Stimulated activated CD8-positive, alpha-beta memory T cell treated with anti-CD3 and anti-CD28 coated beads, Interleukin-7, amount 100 ng/mL, for 4 hours (primary cell): ENCODE measurements around the gene KLF16.

ENCODE experiments used
- DNase-seq, 2 donors: peaks; one replicate each; pipeline ENCODE4 v3.0.0-alpha.2; 2020; ENCODE audit warnings: low read depth in 2 of 2

Gene KLF16

DNA sequence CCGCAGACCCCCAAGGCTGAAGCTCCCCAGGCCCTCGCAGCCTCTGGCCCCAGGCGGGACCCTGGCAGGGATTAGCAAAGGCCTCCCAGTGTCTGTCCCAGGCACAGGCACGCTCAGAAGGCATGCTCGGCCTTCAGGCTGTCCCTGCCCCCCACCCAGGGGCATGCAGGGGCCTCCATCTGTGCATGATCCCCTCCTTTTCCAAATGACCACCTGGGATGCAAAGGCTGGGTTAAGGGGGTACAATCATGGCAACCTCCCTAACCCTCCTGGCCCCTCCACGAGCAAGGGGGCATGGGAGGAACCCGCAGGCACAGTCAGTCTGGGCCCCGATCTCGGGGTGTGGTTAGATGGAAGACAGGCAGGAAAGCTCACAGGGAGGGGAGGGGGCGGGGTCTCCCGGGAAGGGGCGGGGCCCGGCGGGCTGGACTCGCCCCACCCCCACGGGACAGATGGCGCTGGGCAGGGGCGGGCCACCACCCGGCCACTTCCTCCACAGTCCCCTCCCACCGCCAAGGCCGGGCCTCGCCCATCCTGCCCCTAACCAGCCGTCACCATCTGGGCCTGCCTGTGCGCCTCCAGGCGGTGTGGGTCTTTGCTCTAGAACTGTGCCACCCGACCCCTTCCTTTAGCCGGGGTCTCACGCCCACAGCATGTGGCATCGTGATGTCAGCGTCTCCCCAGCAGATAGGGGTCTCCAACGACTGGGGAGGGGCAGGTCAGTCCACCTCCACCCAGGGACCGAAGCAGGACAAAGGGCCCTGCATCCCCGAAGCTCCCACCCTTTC lies 8.1 kb downstream of the KLF16 start:
- DNase-seq: peak; percentile 43 to 68

DNA sequence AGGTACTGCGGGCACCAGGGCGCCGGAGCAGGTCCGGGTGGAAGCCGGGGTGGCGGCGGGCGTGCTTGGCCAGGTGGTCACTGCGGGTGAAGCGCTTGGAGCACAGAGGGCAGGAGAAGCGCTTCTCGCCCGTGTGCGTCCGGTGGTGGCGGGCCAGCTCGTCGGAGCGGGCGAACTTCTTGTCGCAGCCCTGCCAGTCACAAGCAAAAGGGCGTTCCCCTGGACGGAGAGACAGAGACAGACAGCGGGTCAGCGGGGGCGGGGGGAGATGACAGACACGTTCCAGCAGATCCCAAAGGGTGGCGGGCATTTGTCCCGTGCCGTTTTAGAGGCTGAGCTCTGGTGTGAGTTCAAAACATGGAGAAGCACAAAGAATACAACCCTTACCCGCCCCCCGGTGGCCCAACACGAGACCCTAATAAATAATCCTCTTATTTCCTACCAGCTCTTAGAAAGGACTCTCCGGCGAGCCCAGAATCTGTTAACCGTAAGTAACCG lies 8.8 kb downstream of the KLF16 start:
- no peak for DNase-seq

DNA sequence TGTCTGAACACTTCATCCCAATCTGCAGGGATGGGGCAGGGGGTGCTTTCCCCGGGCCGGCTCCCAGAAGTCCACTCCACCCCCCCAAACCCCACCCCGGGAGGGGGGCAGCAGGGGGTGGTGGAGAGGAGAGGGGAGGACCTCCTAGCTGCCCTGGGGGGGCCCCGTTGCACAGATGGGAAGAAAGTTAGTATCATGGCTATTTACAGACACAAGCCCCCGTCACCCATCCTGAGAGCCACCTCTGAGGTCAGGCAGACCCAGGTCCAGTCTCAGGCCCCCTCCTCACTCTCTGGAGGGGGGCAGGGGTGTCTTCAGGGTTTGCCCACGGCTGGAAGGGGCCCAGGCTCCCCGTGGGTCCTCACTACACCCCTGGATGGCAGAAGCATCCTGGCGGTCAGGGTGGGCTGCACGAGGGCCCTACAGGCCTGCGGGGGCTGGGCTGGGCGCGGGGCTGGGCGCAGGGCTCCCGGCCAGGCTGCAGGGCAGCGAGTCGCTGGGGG lies 9.3 kb downstream of the KLF16 start:
- no peak for DNase-seq

DNA sequence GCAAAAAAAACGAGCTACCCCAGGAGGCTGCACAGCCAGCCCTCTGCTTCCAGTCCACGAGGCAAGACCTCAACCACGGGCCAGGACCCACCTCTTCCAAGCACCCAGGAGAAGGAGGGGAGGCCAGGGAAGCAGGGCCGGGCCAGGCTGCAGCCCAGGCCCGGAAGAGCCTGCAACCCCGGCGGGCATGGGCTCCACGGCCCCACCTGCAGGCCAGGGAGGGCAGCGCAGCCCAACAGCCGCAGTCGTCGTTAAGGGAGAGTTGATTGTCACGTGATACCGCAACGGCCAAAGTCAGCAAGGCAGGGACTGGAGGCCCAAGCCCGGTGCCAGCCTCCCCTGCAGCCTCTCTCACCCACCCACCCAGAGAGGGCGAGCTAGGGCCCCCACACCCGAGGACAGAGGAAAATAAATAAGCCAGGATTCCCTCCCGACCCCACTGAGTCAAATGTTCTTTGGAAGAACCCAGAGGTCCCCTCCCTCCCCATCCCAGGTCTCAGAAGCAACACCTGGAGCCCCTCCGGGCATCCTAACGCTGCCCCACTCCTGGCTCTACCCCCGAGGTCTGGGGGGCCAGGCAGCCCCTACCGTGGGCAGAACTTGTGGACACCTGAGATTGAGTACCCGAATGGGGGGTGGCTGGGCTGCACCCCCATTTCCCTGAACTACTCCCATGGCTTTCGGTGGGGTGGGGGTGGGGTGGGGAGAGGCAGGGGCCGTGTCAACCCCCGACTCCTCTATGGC lies 9.9 kb downstream of the KLF16 start:
- DNase-seq: peak; percentile 40 to 58

DNA sequence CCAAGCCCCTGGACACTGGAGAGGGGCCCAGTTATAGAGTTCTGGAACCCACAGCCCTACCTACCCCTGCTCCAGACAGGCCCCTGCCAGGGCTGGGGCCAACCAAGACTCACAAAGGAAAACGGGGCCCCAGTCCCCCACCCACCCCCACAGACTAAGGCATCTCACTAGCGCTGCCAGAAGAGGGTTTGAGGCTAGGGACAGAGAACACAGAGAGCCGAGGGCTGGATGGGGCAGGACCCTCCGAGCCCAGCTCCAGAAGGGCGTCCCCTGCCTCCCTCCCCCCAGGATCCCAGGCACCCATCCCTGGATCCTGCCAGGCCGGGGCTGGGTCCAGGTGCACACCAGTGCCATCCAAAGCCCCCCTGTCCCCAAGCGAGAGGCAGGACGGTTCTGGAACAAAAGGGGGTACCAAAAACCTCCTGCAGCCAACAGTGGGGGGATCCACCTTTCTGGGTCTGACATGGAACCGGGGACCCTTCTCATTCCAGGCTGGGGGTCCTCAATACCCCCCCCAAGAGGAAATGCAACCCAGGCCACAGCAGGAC lies 10.7 kb downstream of the KLF16 start:
- no peak for DNase-seq

DNA sequence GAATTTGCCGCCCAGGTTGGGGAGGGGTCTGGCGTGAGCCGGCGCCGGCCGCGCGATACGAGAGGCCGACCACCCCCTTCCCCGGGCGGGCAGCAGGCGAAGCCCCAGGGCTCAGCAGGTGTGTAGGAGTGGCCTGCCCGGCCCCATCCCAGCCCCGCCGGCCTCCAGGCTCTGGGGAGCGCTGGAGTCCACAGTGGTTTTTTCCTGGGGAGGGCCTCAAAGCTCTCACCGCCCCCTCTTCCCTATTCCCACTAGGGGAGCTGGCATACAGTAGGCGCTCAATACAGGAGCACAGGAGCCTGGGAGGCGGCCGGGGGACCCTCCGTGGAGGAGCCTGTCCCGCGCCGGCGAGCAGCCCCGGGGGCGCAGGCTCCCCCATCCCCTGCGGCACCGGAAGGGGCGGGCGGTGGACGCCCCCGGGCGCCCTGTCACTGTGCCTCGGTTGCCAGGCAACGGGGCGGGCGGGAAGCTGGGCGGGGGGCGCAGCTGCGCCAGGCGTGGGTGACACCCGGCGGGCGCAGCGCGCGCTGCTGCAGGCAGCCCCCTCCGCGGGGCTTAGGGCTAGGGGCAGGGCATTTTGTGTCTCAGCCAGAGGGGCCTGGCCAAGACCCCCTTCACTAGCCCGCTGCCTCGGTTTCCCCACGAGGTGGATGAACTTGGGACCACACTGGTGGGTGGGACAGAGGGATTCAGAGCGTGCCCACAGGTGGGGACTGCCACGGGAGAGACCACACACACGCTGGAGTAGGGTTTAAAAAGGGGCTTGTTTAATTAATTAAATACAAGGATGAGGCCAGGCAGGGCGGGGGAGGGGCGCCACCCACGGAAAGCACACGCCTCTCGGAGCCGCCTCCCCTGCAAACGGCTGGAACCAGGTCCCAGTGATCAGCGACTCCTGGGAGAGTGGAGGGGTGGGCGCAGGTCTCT lies 11.5 kb downstream of the KLF16 start:
- peak; percentile 48 to 78 for DNase-seq

DNA sequence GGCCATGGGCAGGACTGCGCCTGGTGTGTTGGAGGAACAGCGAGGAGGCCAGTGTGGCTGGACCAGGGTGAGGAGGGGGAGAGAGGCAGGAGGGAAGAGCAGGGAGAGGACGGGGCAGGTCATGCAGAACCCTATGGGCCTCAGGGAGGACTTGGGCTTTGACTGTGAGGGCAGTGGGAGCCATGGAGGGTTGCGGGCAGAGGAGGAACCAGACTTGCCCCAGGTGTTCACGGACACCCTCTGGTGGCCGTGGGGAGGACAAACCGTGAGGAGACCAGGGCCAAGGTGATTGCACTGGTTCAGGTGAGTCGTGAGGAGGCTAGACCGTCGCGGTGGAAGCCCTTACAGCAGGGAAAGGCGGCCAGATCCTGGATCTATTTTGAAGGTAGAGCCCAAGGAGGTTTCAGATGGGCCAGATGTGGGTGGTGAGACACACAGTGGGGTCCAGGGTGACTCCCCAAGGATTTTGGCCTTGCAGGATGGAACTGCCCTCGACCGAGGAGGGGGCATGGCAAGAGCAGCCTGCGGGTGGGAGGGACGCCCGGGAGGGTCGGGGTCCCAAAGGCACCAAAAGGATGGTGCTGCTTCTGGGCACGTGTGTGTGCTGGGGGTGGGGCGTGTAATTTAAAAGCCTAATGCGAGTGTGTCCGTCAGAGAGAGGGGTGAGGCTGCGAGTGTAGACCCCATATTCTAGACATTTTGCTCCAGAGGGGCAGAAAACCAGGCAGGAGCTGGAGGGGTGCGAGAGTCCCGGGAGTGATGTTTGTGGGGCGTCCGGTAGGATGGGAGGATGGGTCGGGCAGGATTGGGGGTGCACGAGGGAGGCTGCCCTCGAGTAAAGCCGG lies 12.3 kb downstream of the KLF16 start:
- no peak for DNase-seq

DNA sequence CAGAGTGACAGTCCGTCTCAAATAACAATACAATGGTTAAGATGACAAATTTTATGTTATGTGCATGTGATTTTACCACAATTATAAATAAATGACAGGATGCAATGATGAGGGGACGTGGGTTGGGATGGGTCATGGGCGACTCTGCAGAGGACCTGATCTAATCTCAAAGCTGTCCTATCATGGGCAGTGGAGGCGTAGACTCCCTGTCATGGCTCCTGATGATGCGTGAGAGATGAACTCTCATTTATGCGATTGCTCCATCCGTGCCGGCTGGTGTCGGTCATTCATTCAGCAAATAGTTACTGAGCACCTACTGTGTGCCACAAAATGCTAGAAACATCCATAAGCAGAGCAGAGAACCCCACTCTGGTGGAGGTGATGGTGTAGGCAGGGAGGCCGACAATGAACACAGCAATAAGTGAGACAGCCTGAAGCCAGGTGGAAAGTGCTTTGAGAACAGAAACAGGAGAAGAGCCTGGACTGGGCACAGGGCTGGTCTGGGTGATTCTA lies 13.4 kb downstream of the KLF16 start:
- DNase-seq: no peak

DNA sequence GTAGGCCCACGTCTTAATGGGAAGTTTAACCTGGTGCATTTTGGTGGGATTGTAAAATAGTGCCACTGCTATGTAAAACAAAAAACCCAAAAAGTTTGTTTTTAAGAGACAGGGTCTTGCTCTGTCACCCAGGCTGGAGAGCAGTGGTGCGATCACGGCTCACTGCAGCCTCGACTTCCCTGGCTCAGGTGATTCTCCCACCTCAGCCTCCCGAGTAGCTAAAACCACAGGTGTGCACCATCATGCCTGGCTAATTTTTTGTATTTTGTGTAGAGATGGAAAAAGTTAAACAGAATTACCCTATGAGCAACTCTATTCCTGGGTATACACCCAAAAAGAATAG lies 14.3 kb downstream of the KLF16 start:
- no peak for DNase-seq

DNA sequence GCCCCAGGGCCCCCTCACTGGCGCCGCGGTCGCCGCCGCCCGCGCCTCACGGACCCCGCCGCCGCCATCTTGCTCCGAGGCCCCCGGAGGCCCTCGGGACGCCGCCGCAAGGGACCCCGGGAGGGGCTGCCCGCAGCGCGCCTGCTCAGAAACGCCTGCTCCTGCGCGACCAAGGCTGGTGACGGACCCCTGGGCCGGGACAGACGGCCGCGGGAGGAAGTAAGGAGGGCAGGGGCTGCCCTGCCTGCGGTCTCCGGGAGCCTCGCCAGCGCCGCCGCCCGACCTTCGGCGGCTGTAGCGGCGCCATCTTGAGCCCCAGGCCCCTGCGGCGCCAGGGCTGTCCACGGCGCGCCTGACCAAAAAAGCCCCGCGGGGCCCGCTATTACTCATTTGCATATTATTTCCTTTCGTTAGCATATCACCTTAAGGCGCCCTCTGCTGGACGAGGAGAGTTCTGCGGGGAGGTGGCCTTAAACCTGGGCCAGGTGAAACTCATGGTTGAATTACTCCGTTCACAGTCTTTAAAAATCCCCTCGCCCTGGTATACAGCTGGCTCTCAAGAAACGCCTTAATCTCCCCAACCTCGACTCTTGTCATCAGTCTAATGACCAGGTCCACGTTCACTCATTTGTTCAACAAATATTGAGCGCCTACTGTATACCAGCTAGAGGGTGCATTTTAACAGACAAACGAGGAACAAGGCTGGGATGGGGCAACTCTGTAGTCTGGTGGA lies 14.8 kb downstream of the KLF16 start, which contains the start of gene REXO1:
Gene REXO1, minus strand, starts transcription at position 85 of the 733 bp plus-strand sequence. CDS start 125 bp downstream, outside the sequence.
- DNase-seq: peak; percentile 93 to 98

DNA sequence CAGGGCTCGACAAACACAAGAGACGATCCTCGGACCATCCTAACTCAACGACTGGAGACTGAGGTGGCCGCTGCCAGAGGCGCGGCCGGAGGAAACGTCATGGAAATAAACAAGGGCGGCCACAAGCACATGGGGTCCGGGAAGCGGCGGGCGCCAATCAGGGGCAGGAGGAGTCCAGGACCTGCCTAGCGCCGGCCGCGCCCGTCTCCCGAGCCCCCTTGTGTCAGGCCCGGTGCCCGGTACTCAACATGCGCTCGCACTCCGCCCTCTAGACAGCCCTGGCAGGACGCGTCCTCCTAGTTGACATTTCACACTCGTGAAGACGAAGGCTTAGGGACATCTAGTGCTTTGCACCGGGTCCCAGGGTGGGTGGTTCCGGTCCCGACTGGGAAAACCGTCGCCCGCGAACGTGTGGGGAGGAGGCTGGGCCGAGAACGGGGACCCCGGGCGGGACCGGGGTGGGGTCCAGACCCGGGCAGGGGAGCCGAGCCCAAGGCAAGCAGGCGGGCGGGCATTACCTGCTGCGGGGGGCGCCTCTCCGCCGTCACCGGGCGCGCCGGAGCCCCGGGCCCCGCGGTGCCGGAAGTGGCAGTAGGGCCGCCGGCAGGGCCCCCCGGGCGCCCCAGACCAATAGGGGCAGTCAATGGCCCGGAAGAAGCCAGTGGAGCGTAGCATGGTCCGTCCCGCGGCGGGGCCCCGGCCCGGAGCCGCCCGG lies 15.5 kb downstream of the KLF16 start:
- DNase-seq: no peak

DNA sequence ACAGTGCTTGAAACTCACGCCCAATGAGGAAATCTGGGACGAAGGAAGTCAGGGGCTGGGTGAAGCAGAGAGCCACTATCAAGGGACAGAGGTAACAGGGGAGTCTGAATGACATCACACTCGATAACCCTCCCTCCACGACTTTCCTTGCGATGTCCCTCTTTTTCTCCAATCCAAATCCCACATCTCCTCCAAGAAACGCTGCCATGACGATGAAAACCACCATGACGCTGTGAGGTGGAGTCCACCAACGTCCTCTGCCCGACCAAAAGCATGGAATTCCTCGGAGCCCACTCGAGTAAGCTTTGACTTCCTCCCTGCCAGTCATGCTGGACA lies 16.1 kb downstream of the KLF16 start:
- DNase-seq: no peak

DNA sequence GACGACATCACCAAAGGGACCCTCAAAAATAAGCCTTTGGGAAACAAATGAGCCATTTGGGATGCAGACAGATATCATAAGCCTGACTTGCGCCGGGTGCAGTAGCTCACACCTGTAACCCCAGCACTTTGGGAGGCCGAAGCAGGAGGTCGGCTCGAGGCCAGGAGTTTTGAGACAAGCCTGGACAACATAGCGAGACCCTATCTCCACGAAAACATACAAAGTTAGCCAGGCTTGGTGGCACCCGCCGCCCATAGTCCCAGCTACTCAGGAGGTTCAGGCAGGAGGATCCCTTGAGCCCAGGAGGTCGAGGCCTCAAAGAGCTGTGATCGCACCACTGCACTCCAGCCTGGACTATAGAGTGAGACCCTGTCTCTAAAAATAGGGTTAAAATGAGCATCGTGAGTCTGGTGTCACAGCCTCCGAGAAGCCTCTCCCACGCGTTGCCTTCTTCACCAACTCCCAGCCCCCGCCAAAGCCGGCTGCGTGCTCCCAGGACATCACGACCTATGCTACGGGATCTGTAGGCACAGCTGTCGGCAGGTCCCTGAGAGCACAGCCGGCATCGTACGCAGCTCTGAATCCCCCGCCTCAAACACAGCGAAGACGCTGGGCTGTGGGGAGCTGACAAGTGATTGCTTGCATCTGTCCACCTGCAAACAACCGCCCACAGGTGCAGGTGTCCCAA lies 16.7 kb downstream of the KLF16 start:
- DNase-seq: no peak

DNA sequence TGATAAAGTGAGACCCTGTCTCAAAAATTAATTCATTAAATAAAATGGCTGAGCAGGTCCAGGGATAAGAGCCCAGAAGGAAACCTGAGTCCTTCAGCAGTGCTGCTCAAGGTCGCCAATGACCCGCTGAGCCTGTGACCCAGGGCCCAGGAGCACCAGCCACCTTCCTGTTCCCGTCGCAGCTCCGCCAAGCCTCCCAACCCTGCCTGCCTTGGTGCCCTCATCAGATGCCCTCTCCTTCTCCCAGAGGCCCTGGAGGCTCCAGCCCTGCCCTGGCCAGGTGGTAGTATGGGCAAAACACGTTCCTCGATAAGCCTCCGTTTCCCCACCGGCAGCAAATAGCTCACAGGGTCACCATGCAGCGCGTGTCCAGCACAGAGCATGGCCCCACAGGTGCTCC lies 17.7 kb downstream of the KLF16 start:
- no peak for DNase-seq

DNA sequence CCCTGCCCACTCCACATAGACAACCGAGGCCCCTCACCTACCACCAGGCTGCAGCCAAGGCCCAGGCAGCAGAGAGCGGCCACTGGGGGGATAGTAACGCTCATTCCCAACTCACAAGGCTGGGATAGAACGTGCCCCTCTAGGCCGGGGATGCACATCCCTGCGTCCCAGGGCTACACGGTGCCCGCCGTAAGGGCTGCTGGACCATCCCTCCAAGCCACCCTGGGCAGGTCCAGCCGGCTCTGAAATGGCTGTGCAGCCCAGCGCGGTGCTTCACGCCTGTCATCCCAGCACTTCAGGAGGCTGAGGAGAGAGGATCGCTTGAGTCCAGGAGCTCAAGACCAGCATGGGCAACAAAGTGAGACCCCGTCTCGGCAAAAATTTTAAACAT lies 18.3 kb downstream of the KLF16 start:
- no peak for DNase-seq

DNA sequence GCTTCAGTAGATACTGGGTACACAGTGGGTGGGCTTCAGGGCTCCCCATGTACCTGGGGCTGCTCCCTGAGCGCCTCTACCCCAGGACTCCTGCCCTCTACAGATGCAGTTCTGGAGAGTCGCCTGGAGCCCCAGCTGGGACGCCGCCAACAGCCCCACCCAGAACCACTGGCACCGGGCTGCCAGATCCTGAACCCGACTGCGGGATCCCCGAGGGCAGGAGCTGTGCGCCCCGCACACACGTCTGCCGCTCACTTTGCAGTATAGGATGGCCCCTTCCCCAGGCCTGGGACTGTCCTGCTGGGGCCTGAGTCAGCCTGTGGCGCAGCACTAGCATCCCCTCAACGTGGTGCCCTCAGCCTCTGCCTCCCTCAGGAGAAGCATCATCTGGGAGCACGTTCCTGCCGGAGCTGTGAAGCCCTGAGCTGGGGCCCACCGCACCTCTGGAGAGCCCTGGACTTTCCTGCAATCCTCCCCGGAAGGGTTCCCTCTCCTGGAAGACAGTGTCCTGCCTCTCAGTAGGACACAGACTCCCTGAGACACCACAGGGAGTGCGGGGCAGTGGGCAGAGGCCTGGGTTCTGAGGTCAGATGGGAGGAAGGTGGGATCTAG lies 18.8 kb downstream of the KLF16 start:
- no peak for DNase-seq

DNA sequence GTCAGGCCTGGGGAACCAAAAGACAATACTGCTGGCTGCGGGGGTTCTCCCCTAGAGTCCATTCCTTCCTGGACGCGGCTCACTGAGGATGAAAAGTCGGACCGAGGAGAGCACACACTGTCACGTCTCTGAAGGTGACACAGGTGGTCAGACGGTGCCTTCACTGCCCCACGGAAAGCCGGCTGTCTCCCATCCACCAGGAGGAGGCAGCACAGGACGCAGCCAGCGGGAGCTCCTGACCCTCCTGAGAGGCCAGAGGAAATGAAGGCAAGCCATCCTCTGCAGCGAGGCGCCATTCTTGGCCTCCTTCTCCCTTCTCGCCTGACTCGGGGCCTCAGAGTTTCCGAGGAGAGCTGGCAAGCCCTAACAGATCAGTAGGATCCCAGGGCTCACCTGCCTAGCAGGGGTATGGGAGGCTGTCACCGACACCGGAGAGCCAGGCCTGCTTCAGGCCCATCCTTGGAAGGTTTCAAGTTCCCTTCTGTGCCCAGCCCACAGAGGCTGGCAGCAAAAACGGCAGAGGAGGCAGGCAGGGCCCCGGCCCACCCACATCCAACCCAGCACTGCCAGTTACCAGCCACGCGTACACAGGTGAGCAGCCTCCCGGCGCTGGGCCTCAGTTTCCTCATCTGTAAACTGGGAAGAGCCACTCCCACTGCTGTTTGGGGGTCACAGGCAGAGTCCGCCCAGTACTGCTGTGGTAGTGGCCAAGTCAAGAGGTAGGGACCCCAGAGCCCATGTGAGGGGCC lies 19.6 kb downstream of the KLF16 start:
- DNase-seq: no peak
